OCI-LY1 (cell line): ENCODE measurements around the gene GABBR2.

ENCODE experiments used
- H2AFZ ChIP-seq: fragments of 200-600 bp; sonication (generic), shearing (Covaris generic); 2 replicates; pipeline ENCODE4 v1.6.0; 2014; ENCODE audit warnings: antibody characterized with exemption, mild to moderate bottlenecking, low read length
- H3F3A ChIP-seq: fragments of 200-600 bp; sonication (generic), shearing (Covaris generic); 2 replicates; pipeline ENCODE4 v1.6.0; 2014; ENCODE audit warnings: mild to moderate bottlenecking, antibody characterized with exemption, low read length, moderate library complexity; ENCODE audit not compliant: insufficient read depth
- H3K27ac ChIP-seq: fragments of 200-600 bp; sonication (generic); 2 replicates; pipeline ENCODE4 v1.5.1; 2014; ENCODE audit warnings: low read length, mixed run types, mild to moderate bottlenecking, low read depth; ENCODE audit not compliant: poor library complexity, severe bottlenecking
- H3K27me3 ChIP-seq: fragments of 200-600 bp; sonication (generic); 2 replicates; pipeline ENCODE4 v1.6.0; 2014; ENCODE audit warnings: antibody characterized with exemption, mild to moderate bottlenecking, low read length, moderate library complexity; ENCODE audit not compliant: insufficient read depth
- H3K36me3 ChIP-seq: fragments of 200-600 bp; sonication (generic); 2 replicates; pipeline ENCODE4 v1.6.1; 2014; ENCODE audit warnings: mild to moderate bottlenecking, antibody characterized with exemption, low read length, moderate library complexity, mixed read lengths; ENCODE audit not compliant: insufficient read depth
- H3K4me1 ChIP-seq: fragments of 200-600 bp; sonication (generic); 2 replicates; pipeline ENCODE4 v1.5.1; 2014; ENCODE audit warnings: mild to moderate bottlenecking, low read length, moderate library complexity; ENCODE audit not compliant: insufficient read depth, severe bottlenecking
- H3K4me2 ChIP-seq: fragments of 200-600 bp; sonication (generic), shearing (Covaris generic); 2 replicates; pipeline ENCODE4 v1.6.1; 2014; ENCODE audit warnings: low read length
- H3K4me3 ChIP-seq: fragments of 200-600 bp; sonication (generic); 2 replicates; pipeline ENCODE4 v1.5.1; 2014; ENCODE audit warnings: low read length, low read depth, mild to moderate bottlenecking, mixed read lengths; ENCODE audit not compliant: poor library complexity, severe bottlenecking
- H3K79me2 ChIP-seq: fragments of 200-600 bp; shearing (Covaris generic); 2 replicates; pipeline ENCODE4 v1.6.1; 2016; ENCODE audit warnings: mixed run types, low read length, mixed read lengths; ENCODE audit not compliant: insufficient read depth
- H3K9ac ChIP-seq: fragments of 200-600 bp; sonication (generic), shearing (Covaris generic); 2 replicates; pipeline ENCODE4 v1.6.1; 2014; ENCODE audit warnings: mild to moderate bottlenecking, low read length, mixed read lengths
- H3K9me2 ChIP-seq: fragments of 200-600 bp; sonication (generic), shearing (Covaris generic); 2 replicates; pipeline ENCODE4 v1.6.1; 2014; ENCODE audit warnings: low read depth, mild to moderate bottlenecking, low read length, mixed read lengths
- H3K9me3 ChIP-seq: fragments of 200-600 bp; shearing (Covaris generic); 2 replicates; pipeline ENCODE4 v1.6.1; 2014; ENCODE audit warnings: low read length, mixed read lengths
- H4K20me1 ChIP-seq: fragments of 200-600 bp; sonication (generic), shearing (Covaris generic); 2 replicates; pipeline ENCODE4 v1.6.0; 2016; ENCODE audit warnings: mild to moderate bottlenecking, low read length; ENCODE audit not compliant: insufficient read depth
- CTCF ChIP-seq: fragments of 200-600 bp; sonication (generic), shearing (Covaris generic); IDR thresholded peaks from 2 replicates; pipeline ENCODE4 v1.5.1; 2017; ENCODE audit warnings: mild to moderate bottlenecking, antibody characterized with exemption, low read length, moderate library complexity, mixed read lengths
- EZH2 ChIP-seq: fragments of 200-600 bp; sonication (generic), shearing (Covaris generic); IDR thresholded peaks from 2 replicates; pipeline ENCODE4 v1.8.0; 2017; ENCODE audit warnings: borderline replicate concordance, mixed run types, mild to moderate bottlenecking, antibody characterized with exemption, low read length, moderate library complexity, mixed read lengths

The GABBR2 gene

GRCh38 chr9:98536542-98537173 lies 172.1 kb downstream of the GABBR2 start:
- TF ChIP-seq CTCF = peak; percentile 69
- no peak for TF ChIP-seq EZH2
- Histone ChIP-seq H3K4me1 (no peaks in the 10 kb centered on the region), H3K9me3 (no peaks in the 10 kb centered on the region), H3K79me2 (no peaks in the 10 kb centered on the region), H3K4me2 (no peak overlapping the region), H4K20me1 (no peaks in the 10 kb centered on the region), H3K9ac (no peak overlapping the region), H3K27me3 (no peaks in the 10 kb centered on the region), H3F3A (no peaks in the 10 kb centered on the region), H2AFZ (no peak overlapping the region), H3K4me3 (no peak overlapping the region), H3K36me3 (no peaks in the 10 kb centered on the region), H3K9me2 (no peaks in the 10 kb centered on the region), H3K27ac (no peak overlapping the region)

- Histone ChIP-seq H3K9me2 (no peaks in the 10 kb centered on the region), H3F3A (no peaks in the 10 kb centered on the region), H3K4me2 (no peak overlapping the region), H3K27me3 (no peaks in the 10 kb centered on the region), H3K36me3 (no peaks in the 10 kb centered on the region), H3K9me3 (no peaks in the 10 kb centered on the region), H2AFZ (no peak overlapping the region), H3K79me2 (no peaks in the 10 kb centered on the region), H4K20me1 (no peaks in the 10 kb centered on the region), H3K9ac (no peak overlapping the region), H3K27ac (no peak overlapping the region), H3K4me1 (no peaks in the 10 kb centered on the region), H3K4me3 (no peak overlapping the region)
- TF ChIP-seq EZH2 (no peak), CTCF (no peak)
Observed at GRCh38 chr9:98533866-98534265, 174.9 kb downstream of the GABBR2 start.

GRCh38 chr9:98533132-98533531 lies 175.6 kb downstream of the GABBR2 start:
- Histone ChIP-seq H3K79me2 (no peaks in the 10 kb centered on the region), H3K4me1 (no peaks in the 10 kb centered on the region), H2AFZ (no peak overlapping the region), H3K27ac (no peak overlapping the region), H3K36me3 (no peaks in the 10 kb centered on the region), H3K4me2 (no peak overlapping the region), H3K9me3 (no peaks in the 10 kb centered on the region), H3K9ac (no peak overlapping the region), H3K27me3 (no peaks in the 10 kb centered on the region), H3F3A (no peaks in the 10 kb centered on the region), H4K20me1 (no peaks in the 10 kb centered on the region), H3K4me3 (no peak overlapping the region), H3K9me2 (no peaks in the 10 kb centered on the region)
- TF ChIP-seq EZH2 (no peak), CTCF (no peak)
